CD14-positive monocyte (primary cell): Measurements from ENCODE around the gene NDST1. TPM values are rescaled to one million over a fixed set of nuclear protein-coding genes. Genes with fewer than 3 reads are reported as not detected.

Experiments used
- DNase-seq, 3 donors: peaks; one replicate each; pipeline ENCODE4 v3.0.0-alpha.2; 2011 to 2022
- H2AFZ ChIP-seq: 2 replicates; pipeline ENCODE4 v1.6.0; 2012; ENCODE audit warnings: mild to moderate bottlenecking, low read depth, low read length, inconsistent platforms; ENCODE audit not compliant: insufficient read depth, poor library complexity, severe bottlenecking
- H3K27ac ChIP-seq, 2 donors: 1 replicate in 1 of 2; 2 replicates in 1 of 2; pipeline ENCODE4 v1.5.1; 2012 to 2013; ENCODE audit warnings: low read length in 2 of 2, control low read depth in 1 of 2, inconsistent platforms in 1 of 2, low read depth in 1 of 2, mild to moderate bottlenecking in 1 of 2
- H3K27me3 ChIP-seq, 2 donors: one replicate each; pipeline versions ENCODE4 v1.6.0 to v1.6.1; 2011 to 2013; ENCODE audit warnings: low read length in 2 of 2; ENCODE audit not compliant: control insufficient read depth in 2 of 2, insufficient read depth in 2 of 2
- H3K36me3 ChIP-seq, 2 donors: replicated peaks in 1 of 2; 1 replicate in 1 of 2; 2 replicates in 1 of 2; pipeline versions ENCODE4 v1.5.1 to v1.6.1; 2012 to 2013; ENCODE audit warnings: low read length in 2 of 2, control low read depth in 1 of 2, inconsistent platforms in 1 of 2, mild to moderate bottlenecking in 1 of 2; ENCODE audit not compliant: insufficient read depth in 2 of 2, control insufficient read depth in 1 of 2
- H3K4me1 ChIP-seq, 2 donors: 1 replicate in 1 of 2; 2 replicates in 1 of 2; pipeline versions ENCODE4 v1.5.1 to v1.6.1; 2012 to 2013; ENCODE audit warnings: low read length in 2 of 2, control low read depth in 1 of 2, inconsistent platforms in 1 of 2, mild to moderate bottlenecking in 1 of 2, moderate library complexity in 1 of 2; ENCODE audit not compliant: insufficient read depth in 2 of 2, control insufficient read depth in 1 of 2
- H3K4me2 ChIP-seq: replicated peaks from 2 replicates; pipeline ENCODE3; 2012; ENCODE audit warnings: low read length, moderate library complexity, mild to moderate bottlenecking; ENCODE audit not compliant: poor library complexity, severe bottlenecking; ENCODE audit errors: extremely low read depth
- H3K4me3 ChIP-seq, 3 experiments: fragments of 200-600 bp in 1 of 3; sonication (generic) in 1 of 3; replicated peaks in 1 of 3; 1 replicate in 2 of 3; 2 replicates in 1 of 3; pipeline ENCODE4 v1.5.1; 2011 to 2013; ENCODE audit warnings: low read length in 3 of 3, mild to moderate bottlenecking in 3 of 3, control low read depth in 2 of 3, low read depth in 2 of 3, inconsistent platforms in 1 of 3, moderate library complexity in 1 of 3
- H3K79me2 ChIP-seq: 2 replicates; pipeline ENCODE4 v1.6.0; 2012; ENCODE audit warnings: mild to moderate bottlenecking, control low read depth, inconsistent platforms, low read length, moderate library complexity; ENCODE audit not compliant: insufficient read depth
- H3K9ac ChIP-seq: 2 replicates; pipeline ENCODE4 v1.6.0; 2017; ENCODE audit warnings: low read length, mild to moderate bottlenecking; ENCODE audit not compliant: insufficient read depth, poor library complexity, severe bottlenecking
- H3K9me3 ChIP-seq, 2 donors: replicated peaks in 1 of 2; 1 replicate in 1 of 2; 2 replicates in 1 of 2; pipeline versions ENCODE4 v1.5.1 to v1.6.1; 2012 to 2013; ENCODE audit warnings: low read length in 2 of 2, control low read depth in 1 of 2; ENCODE audit not compliant: control insufficient read depth in 1 of 2, insufficient read depth in 1 of 2
- H4K20me1 ChIP-seq: 2 replicates; pipeline ENCODE4 v1.6.0; 2012; ENCODE audit warnings: mild to moderate bottlenecking, low read length, control low read depth, moderate library complexity; ENCODE audit not compliant: insufficient read depth
- H3K27ac Mint-ChIP-seq, 7 donors: one replicate each; pipeline ENCODE4 v1.8.0; 2020; ENCODE audit warnings: mild to moderate bottlenecking in 7 of 7, mixed read lengths in 7 of 7, moderate library complexity in 6 of 7, inconsistent platforms in 2 of 7
- H3K27me3 Mint-ChIP-seq, 3 donors: one replicate each; pipeline ENCODE4 v1.8.0; 2021 to 2022; ENCODE audit warnings: low read depth in 3 of 3, mild to moderate bottlenecking in 3 of 3, mixed read lengths in 3 of 3, moderate library complexity in 3 of 3, inconsistent platforms in 1 of 3
- H3K36me3 Mint-ChIP-seq, 2 donors: one replicate each; pipeline ENCODE4 v1.8.0; 2020; ENCODE audit warnings: mixed read lengths in 2 of 2, inconsistent platforms in 1 of 2, mild to moderate bottlenecking in 1 of 2
- H3K4me1 Mint-ChIP-seq: one replicate; pipeline ENCODE4 v1.8.0; 2020; ENCODE audit warnings: mild to moderate bottlenecking, mixed read lengths
- H3K4me3 Mint-ChIP-seq, 2 donors: one replicate each; pipeline ENCODE4 v1.8.0; 2020; ENCODE audit warnings: mild to moderate bottlenecking in 2 of 2, mixed read lengths in 2 of 2, moderate library complexity in 1 of 2
- H3K9me3 Mint-ChIP-seq, 7 donors: one replicate each; pipeline ENCODE4 v1.8.0; 2020 to 2022; ENCODE audit warnings: mixed read lengths in 7 of 7, mild to moderate bottlenecking in 6 of 7, moderate library complexity in 6 of 7, inconsistent platforms in 2 of 7
- CTCF ChIP-seq: fragments of 200-600 bp; IDR thresholded peaks from one replicate; pipeline ENCODE4 v1.8.0; 2022; ENCODE audit warnings: antibody characterized with exemption, mild to moderate bottlenecking
- WGBS: methylation state at CpG from one replicate; pipeline ENCODE4 v1.1.5; 2013; ENCODE audit warnings: missing lambda C conversion rate; ENCODE audit not compliant: insufficient coverage; 5-methylcytosine and 5-hydroxymethylcytosine counted together
- intact Hi-C, 2 donors: fragments of 100-400 bp; cut with micrococcal nuclease; formaldehyde crosslinking; loops; one replicate each; pipeline versions ENCODE4 v1.15.0 to v1.15.1; 2023
- polyA plus RNA-seq, 3 donors: library from polyadenylated mRNA; depleted of rRNA in 1 of 3; unstranded in 2 of 3; stranded (reverse) in 1 of 3; fragments of 300-500 nt in 2 of 3; fragments of >200 nt in 1 of 3; fragmentation: Illumina TruSeq in 2 of 3; gene quantifications; 1 replicate in 2 of 3; 2 replicates in 1 of 3; pipeline ENCODE4 v1.2.3, GENCODE V29; 2012 to 2021

The NDST1 gene
- polyA plus RNA-seq, 3 donors = 7.0 to 18.9 (median 7.5) TPM

GRCh38 chr5:150510460-150511263, 2.7 kb downstream of the NDST1 start:
- Histone ChIP-seq H4K20me1 (peaks cover 100% of the 10 kb centered on the region), H3K9ac (no peak overlapping the region), H3K4me2 (no peak overlapping the region), H3K4me3 (no peak overlapping the region), H2AFZ (no peak overlapping the region), H3K4me1 (peaks cover 29 to 31% of the 10 kb centered on the region in 2 donors), H3K27ac (no peak overlapping the region), H3K27me3 (no peaks in the 10 kb centered on the region), H3K36me3 (peaks cover 0 to 5% of the 10 kb centered on the region in 2 donors), H3K9me3 (no peaks in the 10 kb centered on the region), H3K79me2 (peaks cover 96% of the 10 kb centered on the region)
- WGBS = 95% methylated on average over 9 of the region's 12 CpGs
- Mint-ChIP-seq H3K4me1 (peaks cover 51% of the 10 kb centered on the region), H3K27ac (peak overlapping the region in 5 of 7 donors; percentile 15 to 78 (median 70)), H3K9me3 (peaks cover 0 to 2% (median 0%) of the 10 kb centered on the region in 7 donors), H3K36me3 (peaks cover 15 to 30% of the 10 kb centered on the region in 2 donors), H3K4me3 (no peak overlapping the region), H3K27me3 (peaks cover 0 to 3% (median 0%) of the 10 kb centered on the region in 3 donors)
- no peak for TF ChIP-seq CTCF
- intact Hi-C loops = no loop called here
- no peak for DNase-seq

GRCh38 chr5:150511578-150512367, 3.8 kb downstream of the NDST1 start:
- no peak overlapping the region for H2AFZ ChIP-seq
- no peaks in the 10 kb centered on the region for H3K27me3 ChIP-seq
- Mint-ChIP-seq H3K27me3 (peaks cover 0 to 3% (median 0%) of the 10 kb centered on the region in 3 donors), H3K27ac (peak overlapping the region in 5 of 7 donors; percentile 55 to 71 (median 68)), H3K9me3 (peaks cover 0 to 2% (median 0%) of the 10 kb centered on the region in 7 donors), H3K36me3 (peaks cover 15 to 30% of the 10 kb centered on the region in 2 donors), H3K4me1 (peaks cover 49% of the 10 kb centered on the region), H3K4me3 (no peak overlapping the region)
- no peaks in the 10 kb centered on the region for H3K9me3 ChIP-seq
- H3K27ac ChIP-seq = peak overlapping the region in 1 of 2 donors; percentile 2
- no peak for DNase-seq
- H3K9ac ChIP-seq = no peak overlapping the region
- peaks cover 93% of the 10 kb centered on the region for H3K79me2 ChIP-seq
- peaks cover 27 to 31% of the 10 kb centered on the region in 2 donors for H3K4me1 ChIP-seq
- WGBS = 75% methylated on average over 6 of the region's 7 CpGs
- H3K4me2 ChIP-seq = no peak overlapping the region
- peaks cover 0 to 5% of the 10 kb centered on the region in 2 donors for H3K36me3 ChIP-seq
- intact Hi-C loops = no loop called here
- peaks cover 100% of the 10 kb centered on the region for H4K20me1 ChIP-seq
- no peak for TF ChIP-seq CTCF
- no peak overlapping the region for H3K4me3 ChIP-seq
